Ovary (tissue), 3 donors: ENCODE results near the gene MAGEA1.
"Not testable (repeated sequence)": the region's sequence is repeated elsewhere in the genome, so short reads cannot be mapped to it uniquely, and the experiment has no call there.

ENCODE experiments used
- CTCF ChIP-seq, 3 donors: fragments of 450-650 bp in 2 of 3; fragments of 200-600 bp in 1 of 3; IDR thresholded peaks; one replicate each; pipeline versions ENCODE4 v1.5.1 to v1.8.0; 2016 to 2022; ENCODE audit warnings: antibody characterized with exemption in 3 of 3, mild to moderate bottlenecking in 1 of 3
- EP300 ChIP-seq: sonication (generic); formaldehyde crosslinking; IDR thresholded peaks from one replicate; pipeline ENCODE4 v1.6.1; 2017; ENCODE audit warnings: antibody characterized with exemption
- POLR2A ChIP-seq: fragments of 450-650 bp; IDR thresholded peaks from one replicate; pipeline ENCODE4 v1.6.1; 2017; ENCODE audit warnings: antibody characterized with exemption, mild to moderate bottlenecking, moderate library complexity
- donor health status: DM: no; HTN: no; CAD: no.

GRCh38 chrX:153139074-153139473 is 40.0 kb upstream of the MAGEA1 start:
- not testable (repeated sequence) for TF ChIP-seq POLR2A; CTCF (IDR thresholded peaks at IDR 0.05); EP300
